ENCODE data around the gene EYA4.

DNA sequence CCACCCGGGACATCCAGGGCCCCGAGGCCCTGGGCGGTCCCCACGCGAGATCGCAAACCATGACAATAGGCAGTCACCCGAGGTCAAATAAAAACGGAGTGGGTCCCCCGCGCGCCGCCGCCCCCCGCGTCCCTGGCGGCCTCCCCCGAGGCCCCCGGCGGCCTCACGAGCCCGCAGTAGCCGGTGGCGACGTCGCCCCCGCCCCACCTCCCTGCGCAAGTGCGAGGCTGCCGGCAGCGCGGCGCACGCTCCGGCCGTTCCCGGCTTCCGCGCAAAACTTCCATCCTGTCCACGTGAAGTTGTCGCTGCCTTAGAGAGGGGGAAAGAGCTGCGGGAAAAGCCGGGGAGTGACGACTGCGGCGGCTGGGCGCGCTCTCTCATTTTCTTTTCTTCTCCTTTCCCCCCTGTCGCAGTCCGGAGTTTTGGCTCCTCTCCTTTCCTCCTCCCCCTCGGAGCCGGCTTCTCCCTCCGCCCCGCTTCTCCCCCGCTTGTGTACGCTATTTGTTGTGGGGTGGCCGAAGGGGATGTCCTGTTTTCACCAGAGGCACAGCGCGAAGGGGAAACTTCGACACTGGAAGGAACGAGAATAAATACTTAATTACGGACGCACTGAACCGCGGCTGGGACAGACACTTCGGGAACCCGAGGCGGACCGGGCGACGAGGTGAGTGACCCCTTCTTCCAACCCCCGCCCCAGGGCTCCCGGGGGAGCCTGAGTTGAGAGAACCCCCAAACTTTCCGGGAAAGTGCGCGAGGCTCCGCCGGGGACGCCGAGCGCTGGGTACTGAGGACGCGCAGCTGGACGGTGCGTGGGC is at the start of gene EYA4:
- TF ChIP-seq POLR2A (IDR thresholded peaks at IDR 0.05; ENCODE audit: low read depth, low read length) (no peak), POLR2AphosphoS5 (IDR thresholded peaks at IDR 0.05; ENCODE audit: low read depth, low read length) (no peak)

Data from GM12892 (cell line).